Left lung (tissue), 10 donors: ENCODE measurements around the gene CDH4. TPM values are rescaled to one million over a fixed set of nuclear protein-coding genes. Genes with fewer than 3 reads are reported as not detected.

ENCODE experiments used
- ATAC-seq: fragments of 200-7000 bp; cut with Tn5 transposase; one replicate; pipeline ENCODE4 v1.9.1; 2020; ENCODE audit warnings: moderate library complexity
- DNase-seq, 4 donors: peaks; one replicate each; pipeline ENCODE4 v3.0.0-alpha.2; 2013 to 2020
- H3K27ac ChIP-seq, 2 donors: fragments of 200-600 bp; sonication (generic) in 1 of 2; one replicate each; pipeline versions ENCODE4 v1.5.0 to v1.8.0; 2020 to 2021
- H3K27me3 ChIP-seq, 2 donors: fragments of 200-600 bp; sonication (generic) in 1 of 2; one replicate each; pipeline versions ENCODE4 v1.5.0 to v1.8.0; 2020 to 2021
- H3K36me3 ChIP-seq, 2 donors: fragments of 200-600 bp; sonication (generic) in 1 of 2; one replicate each; pipeline versions ENCODE4 v1.5.0 to v1.8.0; 2020 to 2021
- H3K4me1 ChIP-seq, 2 donors: fragments of 200-600 bp; one replicate each; pipeline ENCODE4 v1.8.0; 2021
- H3K4me3 ChIP-seq, 2 donors: fragments of 200-600 bp; sonication (generic) in 1 of 2; one replicate each; pipeline versions ENCODE4 v1.5.0 to v1.8.0; 2020 to 2021; ENCODE audit warnings: mild to moderate bottlenecking in 1 of 2
- H3K9me3 ChIP-seq, 2 donors: fragments of 200-600 bp; sonication (generic) in 1 of 2; one replicate each; pipeline versions ENCODE4 v1.5.0 to v1.8.0; 2020 to 2021
- intact Hi-C, 2 donors: fragments of 100-400 bp; cut with DNase I; formaldehyde crosslinking; loops; one replicate each; pipeline versions ENCODE4 v1.11.2 to v1.14.2; 2022
- polyA plus RNA-seq, 6 donors: library from polyadenylated mRNA; unstranded; fragments of 120-200 nt; gene quantifications; one replicate each; pipeline ENCODE4 v1.2.1, GENCODE V29; 2013; ENCODE audit not compliant: insufficient read length in 6 of 6
- total RNA-seq, 2 donors: library from RNA; stranded (reverse); fragmentation: NEBNext Ultra II Directional; extraction: Animal tissue kit (Norgen Biotek cat#: 25700); gene quantifications; one replicate each; pipeline ENCODE4 v1.2.1, GENCODE V29; 2021
- TF ChIP-seq, protein P1 (sequence below), 2 donors: fragments of 200-600 bp; sonication (generic) in 1 of 2; IDR thresholded peaks; one replicate each; pipeline versions ENCODE4 v1.5.0 to v1.8.0; 2021; ENCODE audit warnings: antibody characterized with exemption in 2 of 2
- donor health status: DM: no; HTN: yes; CAD: no.
- donor health status: DM: no; HTN: no; CAD: no.

Gene CDH4
- total and polyA plus RNA-seq, 8 donors: 0.24 to 10.8 (median 5.1) TPM

DNA sequence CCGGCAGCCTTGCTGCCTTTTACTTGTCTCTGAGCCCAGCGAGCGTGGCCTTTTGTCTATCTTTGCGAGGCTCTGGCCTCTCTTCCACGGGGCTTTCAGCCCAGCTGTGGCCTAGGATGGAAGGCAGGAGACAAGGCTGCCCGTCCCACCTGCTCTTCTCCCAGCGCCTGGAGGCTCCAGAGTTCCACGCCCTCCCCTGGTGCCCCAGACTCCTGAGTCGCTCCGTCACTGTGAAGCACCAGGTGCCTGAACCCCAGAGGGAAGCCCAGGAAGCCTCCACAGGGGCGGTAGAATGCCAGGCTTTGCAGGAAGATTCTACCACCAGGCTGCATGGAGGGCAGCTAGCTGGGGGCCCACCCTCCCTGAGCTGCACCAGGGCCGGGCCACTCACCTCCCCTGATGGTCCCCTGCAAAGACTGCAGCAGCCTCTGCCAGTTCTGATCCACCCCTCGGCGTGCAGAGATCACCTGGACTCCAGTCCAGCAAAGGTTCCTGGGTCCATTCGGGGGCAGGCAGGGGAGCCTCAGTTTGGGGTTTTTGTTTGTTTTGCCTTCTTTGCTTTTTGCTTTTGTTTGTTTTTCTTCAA, 384.6 kb downstream of the CDH4 start:
- no peaks in the 10 kb centered on the region for H3K36me3 ChIP-seq
- TF ChIP-seq, protein P1, sequence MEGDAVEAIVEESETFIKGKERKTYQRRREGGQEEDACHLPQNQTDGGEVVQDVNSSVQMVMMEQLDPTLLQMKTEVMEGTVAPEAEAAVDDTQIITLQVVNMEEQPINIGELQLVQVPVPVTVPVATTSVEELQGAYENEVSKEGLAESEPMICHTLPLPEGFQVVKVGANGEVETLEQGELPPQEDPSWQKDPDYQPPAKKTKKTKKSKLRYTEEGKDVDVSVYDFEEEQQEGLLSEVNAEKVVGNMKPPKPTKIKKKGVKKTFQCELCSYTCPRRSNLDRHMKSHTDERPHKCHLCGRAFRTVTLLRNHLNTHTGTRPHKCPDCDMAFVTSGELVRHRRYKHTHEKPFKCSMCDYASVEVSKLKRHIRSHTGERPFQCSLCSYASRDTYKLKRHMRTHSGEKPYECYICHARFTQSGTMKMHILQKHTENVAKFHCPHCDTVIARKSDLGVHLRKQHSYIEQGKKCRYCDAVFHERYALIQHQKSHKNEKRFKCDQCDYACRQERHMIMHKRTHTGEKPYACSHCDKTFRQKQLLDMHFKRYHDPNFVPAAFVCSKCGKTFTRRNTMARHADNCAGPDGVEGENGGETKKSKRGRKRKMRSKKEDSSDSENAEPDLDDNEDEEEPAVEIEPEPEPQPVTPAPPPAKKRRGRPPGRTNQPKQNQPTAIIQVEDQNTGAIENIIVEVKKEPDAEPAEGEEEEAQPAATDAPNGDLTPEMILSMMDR (IDR thresholded peaks at IDR 0.05): no peak
- H3K27me3 ChIP-seq: peaks cover 0 to 72% of the 10 kb centered on the region in 2 donors
- peaks cover 0 to 3% of the 10 kb centered on the region in 2 donors for H3K9me3 ChIP-seq
- H3K4me1 ChIP-seq: no peaks in the 10 kb centered on the region
- intact Hi-C loops: no loop called here
- H3K27ac ChIP-seq: no peak overlapping the region
- no peak overlapping the region for H3K4me3 ChIP-seq
- DNase-seq (no peak), ATAC-seq (no peak)

DNA sequence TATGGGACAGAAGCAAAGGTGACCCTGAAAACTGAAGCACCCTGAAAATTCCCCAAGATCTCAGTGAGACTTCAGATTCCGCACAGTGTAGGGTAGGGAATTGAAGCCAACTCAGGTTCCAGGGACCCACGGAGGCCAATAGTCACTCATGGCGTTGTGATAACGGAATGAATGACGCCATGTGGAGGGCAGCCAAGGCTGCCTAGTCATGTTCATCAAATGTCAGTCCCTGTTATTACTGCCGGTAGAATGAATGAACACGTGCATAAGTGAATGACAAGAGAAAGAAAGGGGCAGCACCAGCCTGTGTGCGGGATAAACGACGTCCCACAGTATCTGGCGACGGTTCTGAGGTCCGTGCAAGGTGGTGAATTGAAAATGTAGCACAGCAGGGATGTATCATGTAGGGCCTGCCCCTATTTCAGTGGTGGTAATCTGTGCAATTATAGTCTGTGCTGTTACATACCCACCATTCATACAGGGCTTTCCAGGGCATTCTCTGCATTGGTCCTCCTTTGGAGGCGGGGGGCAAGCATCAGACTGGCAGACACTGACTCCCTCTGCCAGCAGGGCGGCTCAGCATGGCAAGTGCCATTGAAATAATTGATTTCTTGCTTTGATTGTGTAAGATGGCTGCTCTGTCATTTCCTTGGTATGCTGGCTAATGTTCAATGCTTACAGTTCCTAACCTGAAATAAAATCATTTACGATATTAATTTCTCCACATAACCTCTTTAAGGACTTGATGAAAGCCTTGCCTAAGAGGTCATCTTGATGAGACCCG, 386.9 kb downstream of the CDH4 start:
- peaks cover 0 to 10% of the 10 kb centered on the region in 2 donors for H3K9me3 ChIP-seq
- peaks cover 0 to 72% of the 10 kb centered on the region in 2 donors for H3K27me3 ChIP-seq
- intact Hi-C loops: no loop called here
- TF ChIP-seq, protein P1 (IDR thresholded peaks at IDR 0.05): no peak
- H3K36me3 ChIP-seq: no peaks in the 10 kb centered on the region
- H3K4me3 ChIP-seq: no peak overlapping the region
- DNase-seq: no peak
- no peaks in the 10 kb centered on the region for H3K4me1 ChIP-seq
- no peak overlapping the region for H3K27ac ChIP-seq
- no peak for ATAC-seq

DNA sequence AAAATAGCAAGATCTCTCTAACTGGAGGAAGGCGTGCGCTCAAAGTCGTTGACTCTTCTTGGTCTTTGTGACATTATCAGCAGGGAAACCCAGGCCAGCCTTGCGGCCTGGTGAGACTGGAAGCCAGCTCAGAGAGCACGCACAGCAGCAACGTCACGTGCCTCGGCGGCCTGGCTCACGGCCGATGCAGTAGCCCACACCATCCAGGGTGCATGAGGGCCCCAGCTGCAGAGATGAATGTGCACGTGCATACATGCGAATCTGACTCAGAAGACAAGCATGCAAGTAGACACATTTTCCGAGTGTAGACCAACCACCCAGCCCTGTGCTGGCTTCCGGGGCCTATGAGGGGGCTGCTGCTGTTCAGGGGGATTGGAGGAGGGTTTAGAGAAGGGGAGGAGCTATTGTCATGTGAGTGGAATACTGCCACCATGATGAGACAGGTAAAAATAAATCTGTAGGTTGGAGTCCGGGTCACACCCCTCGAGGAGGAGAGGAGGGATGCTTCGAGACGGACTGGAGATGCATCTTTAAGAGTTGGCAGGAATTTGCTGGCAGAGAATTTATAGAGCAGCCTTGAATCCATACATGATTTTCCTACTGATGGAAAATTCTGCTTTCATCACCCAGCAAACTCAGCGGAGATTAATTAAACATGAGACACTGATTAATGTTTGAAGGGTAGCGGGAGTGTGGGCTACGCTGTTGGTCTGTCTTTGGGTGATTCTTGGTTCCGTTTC, 388.2 kb downstream of the CDH4 start:
- DNase-seq (no peak), ATAC-seq (no peak)
- H3K27me3 ChIP-seq: peaks cover 0 to 72% of the 10 kb centered on the region in 2 donors
- no peak overlapping the region for H3K4me3 ChIP-seq
- TF ChIP-seq, protein P1 (IDR thresholded peaks at IDR 0.05): no peak
- peaks cover 0 to 10% of the 10 kb centered on the region in 2 donors for H3K9me3 ChIP-seq
- H3K36me3 ChIP-seq: no peaks in the 10 kb centered on the region
- no peak overlapping the region for H3K27ac ChIP-seq
- no peaks in the 10 kb centered on the region for H3K4me1 ChIP-seq
- intact Hi-C loops: no loop called here

DNA sequence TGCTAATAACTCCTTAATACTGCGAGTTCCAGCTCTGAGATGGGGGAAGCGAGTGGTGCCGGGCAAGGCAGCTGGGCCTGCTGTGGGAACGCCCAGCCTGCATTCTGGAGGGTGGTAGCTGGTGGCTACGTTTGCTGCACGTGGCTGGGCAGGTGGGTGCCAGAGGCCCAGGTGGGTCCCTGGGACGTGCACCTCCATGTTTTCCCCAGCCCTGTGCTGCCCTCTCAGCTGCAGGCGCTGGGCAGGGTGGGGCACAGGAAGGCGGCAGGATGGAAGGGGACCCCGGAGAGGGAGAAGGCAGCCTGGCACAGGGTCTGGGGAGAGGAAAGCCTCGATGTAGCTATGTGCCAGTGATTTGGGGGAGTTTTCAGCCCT, 388.8 kb downstream of the CDH4 start:
- no peaks in the 10 kb centered on the region for H3K4me1 ChIP-seq
- no peak overlapping the region for H3K27ac ChIP-seq
- ATAC-seq (no peak), DNase-seq (no peak)
- peaks cover 0 to 71% of the 10 kb centered on the region in 2 donors for H3K27me3 ChIP-seq
- H3K4me3 ChIP-seq: no peak overlapping the region
- intact Hi-C loops: no loop called here
- peaks cover 0 to 7% of the 10 kb centered on the region in 2 donors for H3K9me3 ChIP-seq
- TF ChIP-seq, protein P1 (IDR thresholded peaks at IDR 0.05): no peak
- no peaks in the 10 kb centered on the region for H3K36me3 ChIP-seq
